ENCODE results near the gene PCDHB13.
A peak's percentile ranks its signal among the peaks of the same experiment; 100 is the strongest.
"Not testable (repeated sequence)": the region's sequence is repeated elsewhere in the genome, so short reads cannot be mapped to it uniquely, and the experiment has no call there.

Gene PCDHB13

GRCh38 chr5:141234109-141234667 is 20.5 kb downstream of the PCDHB13 start:
- no peak overlapping the region for H3K27ac Mint-ChIP-seq
- H3K4me3 Mint-ChIP-seq, result no peak overlapping the region
- peaks cover 31% of the 10 kb centered on the region for H3K27me3 Mint-ChIP-seq
- no peaks in the 10 kb centered on the region for H3K4me1 Mint-ChIP-seq (ENCODE audit: low read depth)
- H3K36me3 Mint-ChIP-seq, result peaks cover 23% of the 10 kb centered on the region
- peaks cover 29% of the 10 kb centered on the region for H3K9me3 Mint-ChIP-seq (ENCODE audit: low read depth)

- peaks cover 44% of the 10 kb centered on the region for H3K27me3 Mint-ChIP-seq
- not testable (repeated sequence) for H3K27ac Mint-ChIP-seq; H3K4me3 Mint-ChIP-seq; H3K4me1 Mint-ChIP-seq (ENCODE audit: low read depth)
- peaks cover 34% of the 10 kb centered on the region for H3K36me3 Mint-ChIP-seq
- H3K9me3 Mint-ChIP-seq (ENCODE audit: low read depth), result peaks cover 41% of the 10 kb centered on the region
Measured at GRCh38 chr5:141235922-141236321, 22.2 kb downstream of the PCDHB13 start.

- Mint-ChIP-seq H3K4me3 (no peak overlapping the region), H3K27ac (peak overlapping the region; percentile 41), H3K4me1 (ENCODE audit: low read depth) (no peaks in the 10 kb centered on the region), H3K9me3 (ENCODE audit: low read depth) (peaks cover 38% of the 10 kb centered on the region), H3K27me3 (peaks cover 44% of the 10 kb centered on the region), H3K36me3 (peaks cover 34% of the 10 kb centered on the region)
Measured at GRCh38 chr5:141236516-141237313, 23.0 kb downstream of the PCDHB13 start.

DNA sequence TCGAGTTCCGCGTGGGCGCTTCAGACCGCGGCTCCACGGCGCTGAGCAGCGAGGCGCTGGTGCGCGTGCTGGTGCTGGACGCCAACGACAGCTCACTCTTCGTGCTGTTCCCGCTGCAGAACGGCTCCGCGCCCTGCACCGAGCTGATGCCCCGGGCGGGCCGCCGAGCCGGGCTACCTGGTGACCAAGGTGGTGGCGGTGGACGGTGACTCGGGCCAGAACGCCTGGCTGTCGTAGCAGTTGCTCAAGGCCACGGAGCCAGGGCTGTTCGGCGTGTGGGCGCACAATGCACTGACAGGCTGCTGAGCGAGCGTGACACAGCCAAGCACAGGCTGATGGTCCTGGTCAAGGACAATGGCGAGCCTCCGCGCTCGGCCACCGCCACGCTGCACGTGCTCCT is 27.8 kb downstream of the PCDHB13 start:
- peaks cover 35% of the 10 kb centered on the region for H3K27me3 Mint-ChIP-seq
- H3K4me1 Mint-ChIP-seq (ENCODE audit: low read depth), result no peaks in the 10 kb centered on the region
- peaks cover 36% of the 10 kb centered on the region for H3K36me3 Mint-ChIP-seq
- H3K9me3 Mint-ChIP-seq (ENCODE audit: low read depth), result peaks cover 37% of the 10 kb centered on the region
- no peak overlapping the region for H3K4me3 Mint-ChIP-seq
- no peak overlapping the region for H3K27ac Mint-ChIP-seq

DNA sequence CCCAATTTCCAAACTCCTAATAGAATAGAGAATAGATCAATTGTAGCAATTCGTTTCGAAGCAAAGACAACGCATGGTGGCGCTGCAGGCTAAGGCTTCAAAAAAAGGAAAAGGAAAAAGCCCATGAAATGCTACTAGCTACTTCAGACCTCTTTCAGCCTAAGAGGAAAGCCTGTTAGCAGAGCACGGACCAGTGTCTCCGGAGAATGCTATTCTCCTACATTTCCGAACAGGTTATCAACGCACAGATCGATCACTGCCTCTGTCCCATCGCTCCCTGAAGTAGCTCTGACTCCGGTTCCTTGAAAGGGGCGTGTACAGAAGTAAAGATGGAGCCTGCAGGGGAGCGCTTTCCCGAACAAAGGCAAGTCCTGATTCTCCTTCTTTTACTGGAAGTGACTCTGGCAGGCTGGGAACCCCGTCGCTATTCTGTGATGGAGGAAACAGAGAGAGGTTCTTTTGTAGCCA is 31.6 kb downstream of the PCDHB13 start, which contains the start of gene PCDHB15:
TSS of gene PCDHB15 (plus strand) at position 146 of the 468 bp plus-strand sequence. CDS start at position 330, 184 bp downstream.
- Mint-ChIP-seq H3K9me3 (ENCODE audit: low read depth) (peaks cover 30% of the 10 kb centered on the region), H3K4me3 (no peak within 1 kb of the TSS), H3K27me3 (peaks cover 19% of the 10 kb centered on the region), H3K36me3 (peaks cover 41% of the 10 kb centered on the region), H3K4me1 (ENCODE audit: low read depth) (no peaks in the 10 kb centered on the region), H3K27ac (no peak within 1 kb of the TSS)

GRCh38 chr5:141246971-141247370 is 33.3 kb downstream of the PCDHB13 start:
- not testable (repeated sequence) for H3K4me1 Mint-ChIP-seq (ENCODE audit: low read depth); H3K4me3 Mint-ChIP-seq; H3K27ac Mint-ChIP-seq
- peaks cover 35% of the 10 kb centered on the region for H3K9me3 Mint-ChIP-seq (ENCODE audit: low read depth)
- peaks cover 11% of the 10 kb centered on the region for H3K27me3 Mint-ChIP-seq
- H3K36me3 Mint-ChIP-seq, result peaks cover 32% of the 10 kb centered on the region

DNA sequence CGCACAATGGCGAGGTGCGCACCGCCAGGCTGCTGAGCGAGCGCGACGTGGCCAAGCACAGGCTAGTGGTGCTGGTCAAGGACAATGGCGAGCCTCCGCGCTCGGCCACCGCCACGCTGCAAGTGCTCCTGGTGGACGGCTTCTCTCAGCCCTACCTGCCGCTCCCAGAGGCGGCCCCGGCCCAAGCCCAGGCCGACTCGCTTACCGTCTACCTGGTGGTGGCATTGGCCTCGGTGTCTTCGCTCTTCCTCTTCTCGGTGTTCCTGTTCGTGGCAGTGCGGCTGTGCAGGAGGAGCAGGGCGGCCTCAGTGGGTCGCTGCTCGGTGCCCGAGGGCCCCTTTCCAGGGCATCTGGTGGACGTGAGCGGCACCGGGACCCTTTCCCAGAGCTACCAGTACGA is 33.7 kb downstream of the PCDHB13 start:
- Mint-ChIP-seq H3K9me3 (ENCODE audit: low read depth) (peaks cover 35% of the 10 kb centered on the region), H3K36me3 (peaks cover 31% of the 10 kb centered on the region)
- not testable (repeated sequence) for H3K27me3 Mint-ChIP-seq; H3K4me1 Mint-ChIP-seq (ENCODE audit: low read depth); H3K27ac Mint-ChIP-seq; H3K4me3 Mint-ChIP-seq

DNA sequence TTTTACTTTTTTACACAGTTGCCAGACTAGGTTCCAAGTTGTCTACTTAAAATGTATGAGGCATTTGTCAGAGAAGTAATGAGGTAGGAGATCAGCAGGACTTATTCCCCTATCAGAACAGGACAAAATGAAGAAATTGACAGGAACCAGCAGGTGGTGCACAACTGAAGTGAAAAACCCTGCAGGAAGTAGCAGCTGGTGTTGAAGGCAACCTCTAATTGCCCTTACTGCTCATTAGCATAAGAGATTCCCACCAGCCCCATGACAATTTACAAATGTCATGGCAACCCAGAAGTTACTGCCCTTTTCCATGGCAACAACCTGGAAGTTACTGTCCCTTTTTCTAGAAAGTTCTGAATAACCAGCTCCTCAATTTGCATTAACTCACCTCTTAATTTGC is 36.9 kb downstream of the PCDHB13 start:
- Mint-ChIP-seq H3K27me3 (no peaks in the 10 kb centered on the region), H3K9me3 (ENCODE audit: low read depth) (peaks cover 44% of the 10 kb centered on the region)

DNA sequence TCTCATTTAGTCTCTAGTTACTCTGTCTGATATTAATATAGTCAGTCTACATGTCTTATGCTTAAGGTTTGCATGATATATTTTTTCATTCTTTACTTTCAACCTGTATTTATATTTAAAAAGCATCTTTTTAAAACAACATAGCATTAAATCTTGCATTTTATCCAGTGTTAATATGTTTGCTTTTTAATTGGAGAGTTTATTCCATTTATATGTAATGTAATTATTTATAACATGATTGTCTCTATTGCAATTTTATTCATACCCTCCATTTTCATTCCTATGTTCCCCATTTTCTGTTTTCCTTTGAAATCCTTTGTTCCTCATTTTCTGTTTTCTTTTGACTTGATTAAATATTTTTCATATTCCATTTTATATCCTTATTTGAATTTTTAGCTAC is 44.7 kb downstream of the PCDHB13 start:
- Mint-ChIP-seq H3K4me1 (ENCODE audit: low read depth) (no peaks in the 10 kb centered on the region), H3K4me3 (no peak overlapping the region), H3K36me3 (peaks cover 33% of the 10 kb centered on the region), H3K9me3 (ENCODE audit: low read depth) (peaks cover 43% of the 10 kb centered on the region), H3K27ac (no peak overlapping the region), H3K27me3 (no peaks in the 10 kb centered on the region)

More for the DNA sequence above, 36.9 kb downstream of the PCDHB13 start:
- H3K4me3 Mint-ChIP-seq, result no peak overlapping the region
- no peaks in the 10 kb centered on the region for H3K4me1 Mint-ChIP-seq (ENCODE audit: low read depth)
- no peak overlapping the region for H3K27ac Mint-ChIP-seq
- peaks cover 28% of the 10 kb centered on the region for H3K36me3 Mint-ChIP-seq

- H3K27me3 Mint-ChIP-seq, result no peaks in the 10 kb centered on the region
- H3K36me3 Mint-ChIP-seq, result peaks cover 31% of the 10 kb centered on the region
- H3K4me3 Mint-ChIP-seq, result no peak overlapping the region
- no peaks in the 10 kb centered on the region for H3K4me1 Mint-ChIP-seq (ENCODE audit: low read depth)
- H3K9me3 Mint-ChIP-seq (ENCODE audit: low read depth), result peaks cover 44% of the 10 kb centered on the region
- H3K27ac Mint-ChIP-seq, result no peak overlapping the region
Measured at GRCh38 chr5:141258948-141259347, 45.2 kb downstream of the PCDHB13 start.

DNA sequence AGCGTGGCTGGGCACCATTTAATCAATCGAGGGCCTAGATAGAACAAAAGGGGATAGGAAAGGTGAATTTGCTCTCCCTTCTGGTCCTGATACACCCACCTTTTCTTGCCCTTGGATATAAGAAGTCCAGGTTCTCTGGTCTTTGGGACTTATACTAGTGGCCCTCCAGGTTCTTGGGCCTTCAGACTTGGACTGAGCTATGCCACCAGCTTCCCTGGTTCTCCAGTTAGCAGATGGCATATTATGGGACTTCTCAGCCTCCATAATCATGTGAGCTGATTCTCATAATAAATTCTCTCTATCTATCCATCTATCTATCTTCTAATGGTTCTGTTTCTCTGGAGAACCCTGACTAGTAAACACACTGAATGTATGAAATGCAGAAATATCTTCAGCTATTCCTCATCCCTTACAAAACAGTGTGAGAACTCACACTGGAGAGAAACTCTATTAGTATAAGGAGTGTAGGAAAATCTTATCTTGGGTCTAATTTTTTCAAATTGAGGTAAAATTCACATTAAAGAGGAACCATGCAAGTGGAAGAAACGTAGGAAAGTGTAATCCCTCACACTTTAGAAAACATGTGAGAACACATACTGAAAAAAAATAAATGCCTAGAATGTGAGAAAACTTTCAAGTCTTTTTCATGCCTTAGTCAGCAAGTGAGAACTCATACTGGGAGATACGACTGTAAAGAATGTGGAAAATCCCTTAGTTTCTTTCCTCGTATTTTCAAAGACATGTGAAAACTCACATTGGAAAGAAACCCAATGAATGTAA is 46.9 kb downstream of the PCDHB13 start:
- no peak overlapping the region for H3K4me3 Mint-ChIP-seq
- peaks cover 32% of the 10 kb centered on the region for H3K36me3 Mint-ChIP-seq
- H3K27me3 Mint-ChIP-seq, result no peaks in the 10 kb centered on the region
- H3K9me3 Mint-ChIP-seq (ENCODE audit: low read depth), result peaks cover 35% of the 10 kb centered on the region
- H3K4me1 Mint-ChIP-seq (ENCODE audit: low read depth), result no peaks in the 10 kb centered on the region
- H3K27ac Mint-ChIP-seq, result no peak overlapping the region

DNA sequence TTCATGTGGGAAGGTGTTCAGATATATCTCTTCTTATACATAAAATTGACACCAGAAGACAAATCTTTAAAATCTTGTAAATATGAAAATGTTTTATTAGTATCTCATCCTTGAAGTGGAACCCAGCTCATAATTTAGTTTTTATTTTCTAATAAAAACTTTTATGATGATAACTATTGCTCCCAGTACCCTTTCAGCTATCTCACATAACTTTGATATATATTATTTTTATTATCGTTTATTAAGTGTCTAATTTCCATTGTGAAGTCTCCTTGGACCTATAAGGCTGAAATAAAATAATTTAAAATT is 47.5 kb downstream of the PCDHB13 start:
- Mint-ChIP-seq H3K27me3 (no peaks in the 10 kb centered on the region), H3K36me3 (peaks cover 35% of the 10 kb centered on the region), H3K4me1 (ENCODE audit: low read depth) (no peaks in the 10 kb centered on the region), H3K27ac (no peak overlapping the region), H3K9me3 (ENCODE audit: low read depth) (peaks cover 34% of the 10 kb centered on the region), H3K4me3 (no peak overlapping the region)
